GM18873 (cell line): Measurements from ENCODE around the gene PLEKHG5.

Experiments
- ATAC-seq: cut with Tn5 transposase; IDR thresholded peaks from one replicate; pipeline ENCODE4 v1.9.1; 2021; ENCODE audit warnings: mild to moderate bottlenecking, moderate library complexity, moderate number of reproducible peaks; ENCODE audit not compliant: unreplicated experiment, low FRiP score

The PLEKHG5 gene

DNA sequence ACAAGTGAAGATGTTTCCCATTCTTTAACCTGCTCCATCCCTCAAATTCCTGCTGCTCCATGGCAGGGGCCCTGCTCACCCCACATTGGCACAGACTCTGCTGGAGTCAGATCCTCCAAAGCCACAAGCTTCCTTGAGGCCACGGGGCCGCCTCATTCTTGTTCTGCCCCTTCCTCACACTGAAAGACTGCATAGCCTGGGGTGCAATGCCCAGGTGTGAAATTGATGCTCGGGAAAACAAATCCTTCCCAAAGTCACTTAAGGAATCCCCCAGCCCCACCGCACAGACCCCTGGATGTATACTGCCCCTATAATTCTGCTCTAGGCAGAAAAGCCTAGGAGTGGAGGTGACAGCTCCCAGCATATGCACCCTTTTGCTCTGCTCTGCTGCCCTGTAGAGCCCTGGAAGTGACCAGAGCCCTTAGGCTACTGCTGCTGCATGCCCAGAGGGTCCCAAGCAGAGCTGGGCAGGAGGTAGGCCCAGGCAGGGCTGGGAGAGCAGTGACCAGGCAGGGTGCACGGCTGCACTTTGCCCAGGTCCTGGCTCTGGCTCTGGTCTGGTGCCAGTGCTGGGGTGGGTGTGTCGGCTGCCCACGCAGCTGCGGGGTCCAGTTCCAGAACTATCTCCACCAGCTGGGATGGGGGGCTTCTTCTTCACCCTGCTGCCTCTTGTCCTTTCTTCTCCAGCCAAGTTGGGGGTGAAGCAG, 73.4 kb downstream of the PLEKHG5 start:
- ATAC-seq: no peak
